ENCODE results near the gene MYH14. TPM values are rescaled to one million over a fixed set of nuclear protein-coding genes. Genes with fewer than 3 reads are reported as not detected.

Gene MYH14
- total RNA-seq, 2 experiments from 2014 or later, result not detected

- no TSS peak for BruUV-seq (replicated peaks)
- no peaks in the 10 kb centered on the region for H4K20me1 ChIP-seq (ENCODE audit: insufficient read depth, low read length)
- H3K4me2 ChIP-seq (ENCODE audit: low read length), result no peak overlapping the region
- no peak for TF ChIP-seq CTCF (conservative IDR thresholded peaks at IDR 0.05; ENCODE audit: low read length)
- no peaks in the 10 kb centered on the region for H3K79me2 ChIP-seq (ENCODE audit: insufficient read depth, low read depth, low read length)
- H3K27ac ChIP-seq (ENCODE audit: low read depth, low read length, poor library complexity, severe bottlenecking), result no peak overlapping the region
- DNase-seq (ENCODE audit: low spot score), result no peak
- ChIA-PET CTCF (ENCODE audit: unreplicated experiment) (no interaction called here), POLR2A (no interaction called here)
- H3K9me3 ChIP-seq (ENCODE audit: low read length), result no peaks in the 10 kb centered on the region
- no peaks in the 10 kb centered on the region for H3K4me1 ChIP-seq (ENCODE audit: insufficient read depth, low read length, poor library complexity, severe bottlenecking)
- H2AFZ ChIP-seq (ENCODE audit: low read length), result no peak overlapping the region
- intact Hi-C loops (cut with micrococcal nuclease; ENCODE audit: unreplicated experiment), result no loop called here
- H3K4me3 ChIP-seq (ENCODE audit: low read depth, low read length, poor library complexity, severe bottlenecking), result no peak overlapping the region
- no peaks in the 10 kb centered on the region for H3K9me2 ChIP-seq (ENCODE audit: insufficient read depth, low read length)
- H3K36me3 ChIP-seq (ENCODE audit: insufficient read depth, low read length), result no peaks in the 10 kb centered on the region
Measured at GRCh38 chr19:50206191-50206590, 2.8 kb downstream of the MYH14 start.

GRCh38 chr19:50207730-50208129 is 4.3 kb downstream of the MYH14 start:
- Histone ChIP-seq H3K79me2 (ENCODE audit: insufficient read depth, low read depth, low read length) (no peaks in the 10 kb centered on the region), H4K20me1 (ENCODE audit: insufficient read depth, low read length) (no peaks in the 10 kb centered on the region), H3K4me3 (ENCODE audit: low read depth, low read length, poor library complexity, severe bottlenecking) (no peak overlapping the region), H3K4me2 (ENCODE audit: low read length) (no peak overlapping the region), H3K27ac (ENCODE audit: low read depth, low read length, poor library complexity, severe bottlenecking) (no peak overlapping the region), H2AFZ (ENCODE audit: low read length) (no peak overlapping the region), H3K9me2 (ENCODE audit: insufficient read depth, low read length) (no peaks in the 10 kb centered on the region), H3K9me3 (ENCODE audit: low read length) (no peaks in the 10 kb centered on the region), H3K36me3 (ENCODE audit: insufficient read depth, low read length) (no peaks in the 10 kb centered on the region), H3K4me1 (ENCODE audit: insufficient read depth, low read length, poor library complexity, severe bottlenecking) (no peaks in the 10 kb centered on the region)
- TF ChIP-seq EZH2phosphoT487 (IDR thresholded peaks at IDR 0.05; ENCODE audit: borderline replicate concordance, low read depth, low read length), result no peak
- intact Hi-C loops (cut with micrococcal nuclease; ENCODE audit: unreplicated experiment), result no loop called here
- BruUV-seq (replicated peaks), result no TSS peak
- ChIA-PET POLR2A (no interaction called here), CTCF (ENCODE audit: unreplicated experiment) (no interaction called here)
- no peak for DNase-seq (ENCODE audit: low spot score)

GRCh38 chr19:50209131-50209530 is 5.7 kb downstream of the MYH14 start:
- Histone ChIP-seq H3K4me3 (ENCODE audit: low read depth, low read length, poor library complexity, severe bottlenecking) (no peak overlapping the region), H3K9me2 (ENCODE audit: insufficient read depth, low read length) (no peaks in the 10 kb centered on the region), H3K4me2 (ENCODE audit: low read length) (no peak overlapping the region), H3K4me1 (ENCODE audit: insufficient read depth, low read length, poor library complexity, severe bottlenecking) (no peaks in the 10 kb centered on the region), H2AFZ (ENCODE audit: low read length) (no peak overlapping the region), H3K9me3 (ENCODE audit: low read length) (no peaks in the 10 kb centered on the region), H3K79me2 (ENCODE audit: insufficient read depth, low read depth, low read length) (no peaks in the 10 kb centered on the region), H3K27ac (ENCODE audit: low read depth, low read length, poor library complexity, severe bottlenecking) (no peak overlapping the region), H3K36me3 (ENCODE audit: insufficient read depth, low read length) (no peaks in the 10 kb centered on the region), H4K20me1 (ENCODE audit: insufficient read depth, low read length) (no peaks in the 10 kb centered on the region)
- DNase-seq (ENCODE audit: low spot score), result no peak
- intact Hi-C loops (cut with micrococcal nuclease; ENCODE audit: unreplicated experiment), result no loop called here
- no TSS peak for BruUV-seq (replicated peaks)
- ChIA-PET CTCF (ENCODE audit: unreplicated experiment) (no interaction called here), POLR2A (no interaction called here)
- no peak for TF ChIP-seq CTCF (conservative IDR thresholded peaks at IDR 0.05; ENCODE audit: low read length)
- TF ChIP-seq EZH2phosphoT487 (IDR thresholded peaks at IDR 0.05; ENCODE audit: borderline replicate concordance, low read depth, low read length), result no peak
